NCI-H2196 (cell line): Measurements from ENCODE around the gene SEM1.
"Not testable (repeated sequence)": the region's sequence is repeated elsewhere in the genome, so short reads cannot be mapped to it uniquely, and the experiment has no call there.

Source experiments
- DNase-seq: peaks from one replicate; lab custom pipeline; 2025; ENCODE audit not compliant: unreplicated experiment; lab: John Stamatoyannopoulos, UW

SEM1 gene

GRCh38 chr7:96665689-96666088 lies 44.0 kb downstream of the SEM1 start:
- DNase-seq: no peak

- no peak for DNase-seq
Observed at GRCh38 chr7:96664793-96665192, 44.9 kb downstream of the SEM1 start.

GRCh38 chr7:96663871-96664445 lies 45.7 kb downstream of the SEM1 start:
- no peak for DNase-seq

- no peak for DNase-seq
Observed at GRCh38 chr7:96663457-96663856, 46.2 kb downstream of the SEM1 start.

GRCh38 chr7:96662151-96662550 lies 47.5 kb downstream of the SEM1 start:
- DNase-seq: not testable (repeated sequence)

GRCh38 chr7:96658022-96658412 lies 51.6 kb downstream of the SEM1 start:
- no peak for DNase-seq

GRCh38 chr7:96657347-96658021 lies 52.2 kb downstream of the SEM1 start:
- DNase-seq: no peak

- no peak for DNase-seq
Observed at GRCh38 chr7:96655956-96656355, 53.7 kb downstream of the SEM1 start.

- DNase-seq: no peak
Observed at GRCh38 chr7:96654630-96655188, 54.9 kb downstream of the SEM1 start.

- DNase-seq: no peak
Observed at GRCh38 chr7:96649981-96650380, 59.7 kb downstream of the SEM1 start.

- no peak for DNase-seq
Observed at GRCh38 chr7:96648784-96649183, 60.9 kb downstream of the SEM1 start.

- no peak for DNase-seq
Observed at GRCh38 chr7:96647733-96648132, 61.9 kb downstream of the SEM1 start.

- no peak for DNase-seq
Observed at GRCh38 chr7:96645084-96645483, 64.6 kb downstream of the SEM1 start.

GRCh38 chr7:96643436-96643835 lies 66.2 kb downstream of the SEM1 start:
- not testable (repeated sequence) for DNase-seq

GRCh38 chr7:96640054-96640453 lies 69.6 kb downstream of the SEM1 start:
- no peak for DNase-seq
